KMS-11 (cell line): Measurements from ENCODE around the gene TK1.
A peak's percentile ranks its signal among the peaks of the same experiment; 100 is the strongest.
"Not testable (repeated sequence)": the region's sequence is repeated elsewhere in the genome, so short reads cannot be mapped to it uniquely, and the experiment has no call there.

Experiments
- H2AFZ ChIP-seq: fragments of 200-600 bp; sonication (generic); 2 replicates; pipeline ENCODE4 v1.6.1; 2016; ENCODE audit warnings: antibody characterized with exemption, mixed run types, low read depth
- H3K27ac ChIP-seq: fragments of 200-600 bp; sonication (generic); 2 replicates; pipeline ENCODE4 v1.6.1; 2016; ENCODE audit warnings: mild to moderate bottlenecking, mixed run types
- H3K27me3 ChIP-seq: fragments of 200-600 bp; sonication (generic); 2 replicates; pipeline ENCODE4 v1.6.1; 2017; ENCODE audit warnings: mild to moderate bottlenecking, low read depth, mixed run types, moderate library complexity; ENCODE audit not compliant: insufficient read depth
- H3K36me3 ChIP-seq: fragments of 200-600 bp; sonication (generic); 2 replicates; pipeline ENCODE4 v1.6.1; 2017; ENCODE audit warnings: mild to moderate bottlenecking, mixed run types; ENCODE audit not compliant: insufficient read depth
- H3K4me1 ChIP-seq: fragments of 200-600 bp; sonication (generic); 2 replicates; pipeline ENCODE4 v1.6.1; 2016; ENCODE audit warnings: mild to moderate bottlenecking, low read depth, mixed run types; ENCODE audit not compliant: poor library complexity, severe bottlenecking
- H3K4me2 ChIP-seq: fragments of 200-600 bp; sonication (generic); 2 replicates; pipeline ENCODE4 v1.7.0; 2016; ENCODE audit warnings: mild to moderate bottlenecking, mixed run types
- H3K4me3 ChIP-seq: fragments of 200-600 bp; sonication (generic); IDR thresholded peaks from 2 replicates; pipeline ENCODE4 v1.6.1; 2017; ENCODE audit warnings: low read depth, low read length, mixed read lengths; ENCODE audit not compliant: insufficient read depth
- H3K79me2 ChIP-seq: fragments of 200-600 bp; sonication (generic); 2 replicates; pipeline ENCODE4 v1.6.1; 2016; ENCODE audit warnings: low read depth, mixed run types; ENCODE audit not compliant: insufficient read depth
- H3K9ac ChIP-seq: fragments of 200-600 bp; sonication (generic); 2 replicates; pipeline ENCODE4 v1.6.1; 2016; ENCODE audit warnings: mild to moderate bottlenecking, mixed run types
- H4K20me1 ChIP-seq: fragments of 200-600 bp; sonication (generic); 2 replicates; pipeline ENCODE4 v1.6.1; 2016; ENCODE audit warnings: mild to moderate bottlenecking, mixed run types; ENCODE audit not compliant: insufficient read depth
- TF ChIP-seq, protein P1 (sequence below): fragments of 200-600 bp; sonication (generic); conservative IDR thresholded peaks from 2 replicates; pipeline ENCODE4 v1.6.1; 2017; ENCODE audit warnings: low read depth, mild to moderate bottlenecking, antibody characterized with exemption, low read length, moderate library complexity, mixed read lengths

TK1 gene

DNA sequence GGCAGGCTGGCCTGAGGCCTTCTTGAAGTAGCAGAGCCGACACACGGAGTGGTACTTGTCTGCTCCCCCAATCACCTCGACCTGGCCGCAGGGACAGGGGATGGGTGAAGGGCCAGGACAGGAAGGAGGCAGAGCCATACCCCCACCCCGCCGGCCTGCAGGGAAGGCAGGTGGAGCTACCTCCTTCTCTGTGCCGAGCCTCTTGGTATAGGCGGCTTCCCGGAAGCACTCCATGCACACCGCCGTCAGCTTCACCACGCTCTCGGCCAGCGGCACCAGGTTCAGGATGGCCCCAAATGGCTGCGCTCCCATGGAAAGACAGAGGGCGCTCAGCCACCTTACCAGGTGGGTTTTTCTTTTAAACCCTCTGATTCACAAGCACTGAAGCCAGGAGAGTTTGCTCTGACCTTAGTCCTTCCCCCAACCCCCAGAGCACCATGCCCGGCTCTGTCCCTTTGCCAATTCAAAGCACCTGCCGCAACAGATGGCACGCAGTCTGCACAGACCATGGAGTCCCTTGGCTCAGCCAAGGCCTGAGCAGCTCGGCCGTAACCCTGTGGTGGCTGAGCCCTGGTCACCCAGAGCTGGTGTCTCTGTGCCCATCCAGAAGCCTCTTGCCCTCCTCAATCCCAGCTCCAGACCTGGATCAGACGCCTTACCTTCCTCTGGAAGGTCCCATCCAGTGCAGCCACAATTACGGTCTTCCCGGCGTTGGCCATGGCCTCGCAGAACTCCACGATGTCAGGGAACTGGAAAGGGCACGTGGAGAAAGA is 11.8 kb downstream of the TK1 start:
- no peaks in the 10 kb centered on the region for H3K27me3 ChIP-seq
- H2AFZ ChIP-seq, result no peak overlapping the region
- peak overlapping the region; percentile 72 for H3K27ac ChIP-seq
- H3K36me3 ChIP-seq, result peaks cover 9% of the 10 kb centered on the region; the same call in 1 of the 2 replicates
- H3K4me2 ChIP-seq, result peak overlapping the region; percentile 50
- H3K4me3 ChIP-seq, result no peak overlapping the region
- peaks cover 42% of the 10 kb centered on the region for H3K79me2 ChIP-seq
- no peaks in the 10 kb centered on the region for H4K20me1 ChIP-seq
- H3K4me1 ChIP-seq, result peaks cover 95% of the 10 kb centered on the region
- peak overlapping the region; percentile 17; the same call in 1 of the 2 replicates for H3K9ac ChIP-seq
- TF ChIP-seq, protein P1, sequence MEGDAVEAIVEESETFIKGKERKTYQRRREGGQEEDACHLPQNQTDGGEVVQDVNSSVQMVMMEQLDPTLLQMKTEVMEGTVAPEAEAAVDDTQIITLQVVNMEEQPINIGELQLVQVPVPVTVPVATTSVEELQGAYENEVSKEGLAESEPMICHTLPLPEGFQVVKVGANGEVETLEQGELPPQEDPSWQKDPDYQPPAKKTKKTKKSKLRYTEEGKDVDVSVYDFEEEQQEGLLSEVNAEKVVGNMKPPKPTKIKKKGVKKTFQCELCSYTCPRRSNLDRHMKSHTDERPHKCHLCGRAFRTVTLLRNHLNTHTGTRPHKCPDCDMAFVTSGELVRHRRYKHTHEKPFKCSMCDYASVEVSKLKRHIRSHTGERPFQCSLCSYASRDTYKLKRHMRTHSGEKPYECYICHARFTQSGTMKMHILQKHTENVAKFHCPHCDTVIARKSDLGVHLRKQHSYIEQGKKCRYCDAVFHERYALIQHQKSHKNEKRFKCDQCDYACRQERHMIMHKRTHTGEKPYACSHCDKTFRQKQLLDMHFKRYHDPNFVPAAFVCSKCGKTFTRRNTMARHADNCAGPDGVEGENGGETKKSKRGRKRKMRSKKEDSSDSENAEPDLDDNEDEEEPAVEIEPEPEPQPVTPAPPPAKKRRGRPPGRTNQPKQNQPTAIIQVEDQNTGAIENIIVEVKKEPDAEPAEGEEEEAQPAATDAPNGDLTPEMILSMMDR, result peak; percentile 11; the same call in 1 of the 2 replicates

DNA sequence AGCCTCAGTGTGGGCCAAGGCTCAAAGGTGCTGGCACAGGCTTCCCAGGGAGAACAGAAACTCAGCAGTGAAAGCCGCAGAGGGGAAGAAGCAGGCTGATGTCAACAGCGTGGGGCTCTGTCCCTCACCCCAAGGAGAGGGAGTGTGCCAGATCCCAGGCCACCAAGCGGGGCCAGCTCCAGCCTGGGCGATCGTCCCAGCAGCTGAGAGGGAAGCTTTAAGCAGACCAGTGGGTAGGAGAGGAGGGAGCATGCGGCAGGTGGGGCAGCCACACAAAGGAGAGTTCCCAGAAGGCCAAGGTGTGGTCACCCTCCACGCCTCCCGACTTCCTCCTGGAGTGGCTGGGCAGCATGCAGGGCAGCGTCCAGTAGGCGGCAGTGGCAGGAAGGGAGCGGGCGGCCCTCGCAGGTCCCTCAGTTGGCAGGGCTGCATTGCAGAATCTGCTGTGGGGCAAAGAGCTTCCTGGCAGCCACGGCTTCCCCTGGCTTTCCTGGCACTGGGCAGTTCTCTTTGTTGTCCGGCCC is 12.4 kb downstream of the TK1 start:
- H4K20me1 ChIP-seq, result no peaks in the 10 kb centered on the region
- H3K4me1 ChIP-seq, result peaks cover 94% of the 10 kb centered on the region
- no peak overlapping the region for H2AFZ ChIP-seq
- H3K27ac ChIP-seq, result peak overlapping the region; percentile 72
- TF ChIP-seq, protein P1, result peak; percentile 9; the same call in 1 of the 2 replicates
- peak overlapping the region; percentile 17; the same call in 1 of the 2 replicates for H3K9ac ChIP-seq
- H3K4me3 ChIP-seq, result no peak overlapping the region
- peaks cover 42% of the 10 kb centered on the region for H3K79me2 ChIP-seq
- H3K36me3 ChIP-seq, result peaks cover 9% of the 10 kb centered on the region; the same call in 1 of the 2 replicates
- H3K4me2 ChIP-seq, result peak overlapping the region; percentile 50
- H3K27me3 ChIP-seq, result no peaks in the 10 kb centered on the region

DNA sequence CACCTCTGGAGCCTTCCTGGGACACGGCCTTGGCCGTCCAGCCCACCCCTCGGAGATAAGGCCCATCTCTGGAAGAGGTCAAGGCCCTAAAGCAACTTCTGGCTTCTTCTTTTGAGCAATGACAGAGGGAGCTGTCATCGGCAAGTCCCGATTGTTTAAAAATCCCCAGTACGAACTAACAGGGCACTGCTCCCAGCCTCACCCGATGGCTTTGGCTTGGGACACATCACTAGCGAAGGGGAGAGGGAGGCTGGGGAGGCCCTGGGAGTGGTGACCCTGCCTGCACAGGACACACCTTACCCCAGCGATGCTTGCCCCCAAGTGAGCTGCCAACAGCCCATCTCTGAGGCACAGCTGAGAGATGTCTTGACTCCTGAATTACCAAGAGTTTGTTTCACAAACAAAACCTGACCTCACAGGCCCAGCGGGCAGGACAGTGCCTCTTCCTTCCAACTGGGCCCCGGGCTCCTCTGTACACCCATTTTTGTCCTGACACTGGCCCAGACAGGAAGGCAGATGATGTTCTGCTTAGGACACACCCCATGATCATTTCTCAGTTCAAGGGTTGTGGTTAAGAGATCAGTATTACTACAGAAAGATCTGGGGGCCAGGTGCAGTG is 13.6 kb downstream of the TK1 start:
- peak overlapping the region; percentile 72 for H3K27ac ChIP-seq
- H4K20me1 ChIP-seq, result no peaks in the 10 kb centered on the region
- peaks cover 9% of the 10 kb centered on the region; the same call in 1 of the 2 replicates for H3K36me3 ChIP-seq
- TF ChIP-seq, protein P1, result no peak; the same call in 1 of the 2 replicates
- H3K9ac ChIP-seq, result peak overlapping the region; percentile 8; the same call in 1 of the 2 replicates
- H3K27me3 ChIP-seq, result no peaks in the 10 kb centered on the region
- H3K4me3 ChIP-seq, result no peak overlapping the region
- H2AFZ ChIP-seq, result no peak overlapping the region
- H3K4me2 ChIP-seq, result peak overlapping the region; percentile 50
- H3K79me2 ChIP-seq, result peaks cover 48% of the 10 kb centered on the region
- peaks cover 85% of the 10 kb centered on the region for H3K4me1 ChIP-seq

DNA sequence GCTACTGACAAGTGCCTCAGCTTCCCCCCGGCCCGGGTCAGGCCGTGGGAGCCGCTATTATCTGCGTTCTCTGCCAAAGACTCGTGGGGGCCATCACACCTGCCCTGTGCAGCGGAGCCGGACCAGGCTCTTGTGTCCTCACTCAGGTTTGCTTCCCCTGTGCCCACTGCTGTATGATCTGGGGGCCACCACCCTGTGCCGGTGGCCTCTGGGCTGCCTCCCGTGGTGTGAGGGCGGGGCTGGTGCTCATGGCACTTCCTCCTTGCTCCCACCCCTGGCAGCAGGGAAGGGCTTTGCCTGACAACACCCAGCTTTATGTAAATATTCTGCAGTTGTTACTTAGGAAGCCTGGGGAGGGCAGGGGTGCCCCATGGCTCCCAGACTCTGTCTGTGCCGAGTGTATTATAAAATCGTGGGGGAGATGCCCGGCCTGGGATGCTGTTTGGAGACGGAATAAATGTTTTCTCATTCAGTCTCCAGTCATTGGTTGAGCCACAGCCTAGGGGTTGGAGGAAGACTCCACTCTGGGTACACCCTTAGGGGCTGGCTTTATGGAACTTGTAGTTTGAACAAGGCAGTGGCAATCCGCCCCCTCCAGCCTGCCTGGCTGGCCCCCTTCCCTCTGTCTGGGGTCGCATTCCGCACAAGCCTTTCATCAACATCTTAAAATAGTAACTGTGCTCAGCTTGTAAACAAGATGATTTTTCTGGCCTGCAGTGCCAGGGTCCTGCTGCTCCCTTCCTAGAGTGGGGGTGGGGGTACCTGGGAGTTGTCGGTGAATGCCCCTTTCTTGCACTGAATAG is 14.4 kb downstream of the TK1 start:
- Histone ChIP-seq H3K4me2 (peak overlapping the region; percentile 50), H3K27me3 (no peaks in the 10 kb centered on the region), H3K9ac (peak overlapping the region; percentile 8; the same call in 1 of the 2 replicates), H3K27ac (peak overlapping the region; percentile 72), H3K79me2 (peaks cover 53% of the 10 kb centered on the region), H4K20me1 (no peaks in the 10 kb centered on the region), H2AFZ (no peak overlapping the region), H3K4me3 (no peak overlapping the region), H3K36me3 (peaks cover 9% of the 10 kb centered on the region; the same call in 1 of the 2 replicates), H3K4me1 (peaks cover 85% of the 10 kb centered on the region)
- TF ChIP-seq, protein P1, result no peak

DNA sequence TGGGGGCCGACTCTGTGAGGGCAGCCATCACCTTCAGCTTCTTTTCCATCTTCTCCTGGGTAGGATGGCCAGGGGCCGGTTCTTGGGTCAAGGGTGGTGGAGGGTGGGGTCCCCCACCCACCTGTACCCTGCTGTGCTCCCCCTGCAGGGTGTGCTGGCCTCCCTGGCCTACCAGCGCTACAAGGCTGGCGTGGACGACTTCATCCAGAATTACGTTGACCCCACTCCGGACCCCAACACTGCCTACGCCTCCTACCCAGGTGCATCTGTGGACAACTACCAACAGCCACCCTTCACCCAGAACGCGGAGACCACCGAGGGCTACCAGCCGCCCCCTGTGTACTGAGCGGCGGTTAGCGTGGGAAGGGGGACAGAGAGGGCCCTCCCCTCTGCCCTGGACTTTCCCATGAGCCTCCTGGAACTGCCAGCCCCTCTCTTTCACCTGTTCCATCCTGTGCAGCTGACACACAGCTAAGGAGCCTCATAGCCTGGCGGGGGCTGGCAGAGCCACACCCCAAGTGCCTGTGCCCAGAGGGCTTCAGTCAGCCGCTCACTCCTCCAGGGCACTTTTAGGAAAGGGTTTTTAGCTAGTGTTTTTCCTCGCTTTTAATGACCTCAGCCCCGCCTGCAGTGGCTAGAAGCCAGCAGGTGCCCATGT is 15.1 kb downstream of the TK1 start:
- H2AFZ ChIP-seq, H4K20me1 ChIP-seq, H3K4me3 ChIP-seq, H3K36me3 ChIP-seq, H3K9ac ChIP-seq, H3K27me3 ChIP-seq: not testable (repeated sequence)
- H3K4me2 ChIP-seq, result peak overlapping the region; percentile 50; the same call in 1 of the 2 replicates
- H3K79me2 ChIP-seq, result peaks cover 49% of the 10 kb centered on the region
- H3K4me1 ChIP-seq, result peaks cover 84% of the 10 kb centered on the region
- H3K27ac ChIP-seq, result peak overlapping the region; percentile 72
